ENCODE data around the gene UPK3BL2.
"Not testable (repeated sequence)": the region's sequence is repeated elsewhere in the genome, so short reads cannot be mapped to it uniquely, and the experiment has no call there.

- not testable (repeated sequence) for TF ChIP-seq CTCF (IDR thresholded peaks at IDR 0.05; ENCODE audit: low read depth, low read length, poor library complexity, severe bottlenecking); EZH2phosphoT487 (IDR thresholded peaks at IDR 0.05; ENCODE audit: borderline replicate concordance, low read length)
These were observed 22.7 kb downstream of the UPK3BL2 start for GRCh38 chr7:102520797-102521196.
